AG04450 (cell line): Measurements from ENCODE around the gene SERPINB6. TPM values are rescaled to one million over a fixed set of nuclear protein-coding genes. Genes with fewer than 3 reads are reported as not detected.

Source experiments
- CTCF ChIA-PET: fragments of 300-600, 350-600 bp; formaldehyde crosslinking; extraction: SDS; loops from one replicate; lab custom pipeline; 2022; ENCODE audit warnings: antibody characterized with exemption, inconsistent platforms; lab: Charles Lee
- POLR2A ChIA-PET: fragments of 350-600 bp; formaldehyde crosslinking; extraction: SDS; loops from one replicate; lab custom pipeline; 2021; ENCODE audit warnings: antibody characterized with exemption, inconsistent platforms; lab: Yijun Ruan, JAX
- DNase-seq: peaks from one replicate; pipeline ENCODE4 v3.0.0-alpha.2; 2011; ENCODE audit warnings: low read depth, low spot score
- H3K27ac ChIP-seq: one replicate; pipeline ENCODE4 v1.5.1; 2012; ENCODE audit warnings: low read depth, low read length, control low read depth
- H3K27me3 ChIP-seq: one replicate; pipeline ENCODE4 v1.6.0; 2012; ENCODE audit warnings: low read length; ENCODE audit not compliant: control insufficient read depth, insufficient read depth
- H3K4me3 ChIP-seq: 2 replicates; pipeline ENCODE4 v1.5.1; 2011; ENCODE audit warnings: mild to moderate bottlenecking, low read depth, low read length, control low read depth
- H3K9me3 ChIP-seq: 2 replicates; pipeline ENCODE4 v1.5.1; 2012; ENCODE audit warnings: low read length; ENCODE audit not compliant: control insufficient read depth, insufficient read depth
- polyA plus RNA-seq: library from polyadenylated mRNA; depleted of rRNA; stranded (reverse); fragments of >200 nt; gene quantifications from 2 replicates; pipeline ENCODE4 v1.2.3, GENCODE V29; 2011
- TF ChIP-seq, protein P1 (sequence below): IDR thresholded peaks from 2 replicates; pipeline ENCODE4 v1.5.1; 2011; ENCODE audit warnings: low read depth, low read length, control low read depth, inconsistent platforms

SERPINB6 gene
- polyA plus RNA-seq, 1 experiment = 120 TPM

DNA sequence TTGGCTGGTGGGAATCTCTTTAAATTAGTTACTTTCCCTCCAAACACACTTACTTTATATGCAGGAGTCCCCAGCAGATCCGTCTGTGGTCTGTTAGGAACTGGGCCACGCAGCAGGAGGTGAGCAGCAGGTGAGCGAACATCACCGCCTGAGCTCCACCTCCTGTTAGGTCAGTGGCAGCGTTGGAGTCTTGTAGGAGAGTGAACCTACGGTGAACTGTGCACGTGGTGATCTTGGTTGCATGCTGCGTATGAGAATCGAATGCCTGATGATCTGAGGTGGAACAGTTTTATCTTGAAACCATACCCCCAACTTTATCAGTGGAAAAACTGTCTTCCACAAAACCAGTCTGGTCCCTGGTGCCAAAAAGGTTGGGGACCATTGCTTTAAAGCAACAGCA is 5.0 kb downstream of the SERPINB6 start:
- H3K9me3 ChIP-seq = no peaks in the 10 kb centered on the region
- no peak for DNase-seq
- H3K27me3 ChIP-seq = no peaks in the 10 kb centered on the region
- CTCF ChIA-PET = interaction anchor here (3.0 kb wide), 1 partner anchor 14 kb away, joined by 25 read pairs; no protein-coding TSS in a partner anchor
- H3K4me3 ChIP-seq = no peak overlapping the region
- no peak overlapping the region for H3K27ac ChIP-seq
- POLR2A ChIA-PET = interaction anchor here (0.7 kb wide), 1 partner anchor 14 kb away, joined by 3 read pairs; no protein-coding TSS in a partner anchor
- TF ChIP-seq, protein P1, sequence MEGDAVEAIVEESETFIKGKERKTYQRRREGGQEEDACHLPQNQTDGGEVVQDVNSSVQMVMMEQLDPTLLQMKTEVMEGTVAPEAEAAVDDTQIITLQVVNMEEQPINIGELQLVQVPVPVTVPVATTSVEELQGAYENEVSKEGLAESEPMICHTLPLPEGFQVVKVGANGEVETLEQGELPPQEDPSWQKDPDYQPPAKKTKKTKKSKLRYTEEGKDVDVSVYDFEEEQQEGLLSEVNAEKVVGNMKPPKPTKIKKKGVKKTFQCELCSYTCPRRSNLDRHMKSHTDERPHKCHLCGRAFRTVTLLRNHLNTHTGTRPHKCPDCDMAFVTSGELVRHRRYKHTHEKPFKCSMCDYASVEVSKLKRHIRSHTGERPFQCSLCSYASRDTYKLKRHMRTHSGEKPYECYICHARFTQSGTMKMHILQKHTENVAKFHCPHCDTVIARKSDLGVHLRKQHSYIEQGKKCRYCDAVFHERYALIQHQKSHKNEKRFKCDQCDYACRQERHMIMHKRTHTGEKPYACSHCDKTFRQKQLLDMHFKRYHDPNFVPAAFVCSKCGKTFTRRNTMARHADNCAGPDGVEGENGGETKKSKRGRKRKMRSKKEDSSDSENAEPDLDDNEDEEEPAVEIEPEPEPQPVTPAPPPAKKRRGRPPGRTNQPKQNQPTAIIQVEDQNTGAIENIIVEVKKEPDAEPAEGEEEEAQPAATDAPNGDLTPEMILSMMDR = no peak

DNA sequence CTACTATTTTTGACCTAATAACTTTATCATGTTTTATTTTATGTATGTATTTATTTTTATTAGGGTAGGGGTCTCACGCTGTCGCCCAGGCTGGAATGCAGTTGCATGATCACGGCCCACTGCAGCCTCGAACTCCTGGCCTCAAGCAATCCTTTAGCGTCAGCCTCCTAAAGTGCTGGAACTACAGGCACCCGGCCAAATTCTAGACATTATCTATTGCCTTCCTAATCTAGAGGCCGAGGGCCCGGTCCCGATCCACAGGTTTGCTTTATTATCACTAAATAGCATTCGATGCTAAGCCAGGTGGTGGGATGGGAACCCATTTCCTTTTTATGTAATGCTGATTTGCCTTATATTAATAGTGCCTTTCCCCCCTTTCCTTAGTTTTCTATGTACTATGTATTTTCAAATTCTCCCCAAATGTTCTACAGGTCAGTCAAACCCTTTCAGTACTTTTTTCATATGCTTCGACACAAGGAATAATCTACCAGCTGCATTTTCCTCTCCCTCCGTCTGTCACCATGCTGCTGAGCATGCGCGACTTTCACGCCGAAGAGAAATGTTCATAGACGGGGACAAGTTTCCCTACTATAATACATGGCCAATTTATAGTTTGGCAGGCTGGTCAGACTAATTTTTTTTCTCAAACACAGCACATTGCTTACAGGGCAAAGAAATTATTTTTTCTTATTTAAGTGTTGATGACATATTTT is 6.4 kb downstream of the SERPINB6 start:
- H3K27ac ChIP-seq = no peak overlapping the region

DNA sequence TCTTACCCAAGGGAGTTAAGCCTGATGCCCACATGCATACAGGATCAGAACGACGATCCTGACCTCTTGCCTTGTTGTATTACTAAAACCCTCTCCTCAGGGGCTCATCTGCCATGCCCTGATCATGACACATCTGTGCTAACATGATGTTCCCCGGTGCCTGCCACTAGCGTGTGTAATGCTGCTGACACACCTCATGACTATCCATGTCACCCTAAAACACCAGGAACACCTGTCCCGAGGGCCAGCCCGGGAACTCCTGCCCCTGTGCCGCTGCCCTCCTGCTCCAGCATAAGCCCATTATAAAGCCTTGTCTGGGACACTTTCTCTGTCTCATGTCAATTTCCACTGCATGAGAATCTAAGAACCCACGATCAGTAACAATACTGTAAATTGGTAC is 7.6 kb downstream of the SERPINB6 start:
- Histone ChIP-seq H3K27me3 (no peaks in the 10 kb centered on the region), H3K9me3 (no peaks in the 10 kb centered on the region), H3K27ac (no peak overlapping the region), H3K4me3 (no peak overlapping the region)
- TF ChIP-seq, protein P1 = no peak
- CTCF ChIA-PET = interaction anchor here (4.2 kb wide), 1 partner anchor 12 kb away, joined by 46 read pairs; no protein-coding TSS in a partner anchor
- DNase-seq = no peak
- POLR2A ChIA-PET = no interaction called here

More for the DNA sequence above, 6.4 kb downstream of the SERPINB6 start:
- ChIA-PET CTCF (interaction anchor here (3.0 kb wide), 1 partner anchor 13 kb away, joined by 25 read pairs; no protein-coding TSS in a partner anchor), POLR2A (no interaction called here)
- no peak for DNase-seq
- H3K4me3 ChIP-seq = no peak overlapping the region
- no peaks in the 10 kb centered on the region for H3K9me3 ChIP-seq
- TF ChIP-seq, protein P1 = no peak
- no peaks in the 10 kb centered on the region for H3K27me3 ChIP-seq

DNA sequence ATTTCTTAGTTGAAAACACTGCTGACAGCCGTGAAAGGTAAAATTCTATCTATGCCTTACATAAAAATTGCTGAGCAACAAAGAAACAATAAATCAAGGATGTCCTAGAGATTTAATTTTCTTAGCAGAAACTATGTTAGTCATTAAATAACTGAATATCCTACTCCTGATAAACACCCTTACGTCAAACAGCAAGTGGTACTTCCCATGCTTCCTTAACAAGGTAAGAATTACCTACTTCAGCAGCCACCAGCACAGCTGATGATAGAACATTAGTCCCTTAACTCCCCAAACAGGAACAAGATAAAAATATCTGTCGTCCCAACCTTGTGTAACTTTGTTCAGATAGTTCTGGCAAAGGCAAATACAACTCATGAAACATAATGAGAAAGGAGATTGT is 8.7 kb downstream of the SERPINB6 start:
- no peak for DNase-seq
- ChIA-PET CTCF (interaction anchor here (0.6 to 4.2 kb wide), 2 partner anchors 11 to 225 kb away, joined by 3 to 46 read pairs; no protein-coding TSS in a partner anchor), POLR2A (no interaction called here)
- H3K27ac ChIP-seq = no peak overlapping the region
- no peak overlapping the region for H3K4me3 ChIP-seq
- no peaks in the 10 kb centered on the region for H3K9me3 ChIP-seq
- TF ChIP-seq, protein P1 = no peak
- no peaks in the 10 kb centered on the region for H3K27me3 ChIP-seq

DNA sequence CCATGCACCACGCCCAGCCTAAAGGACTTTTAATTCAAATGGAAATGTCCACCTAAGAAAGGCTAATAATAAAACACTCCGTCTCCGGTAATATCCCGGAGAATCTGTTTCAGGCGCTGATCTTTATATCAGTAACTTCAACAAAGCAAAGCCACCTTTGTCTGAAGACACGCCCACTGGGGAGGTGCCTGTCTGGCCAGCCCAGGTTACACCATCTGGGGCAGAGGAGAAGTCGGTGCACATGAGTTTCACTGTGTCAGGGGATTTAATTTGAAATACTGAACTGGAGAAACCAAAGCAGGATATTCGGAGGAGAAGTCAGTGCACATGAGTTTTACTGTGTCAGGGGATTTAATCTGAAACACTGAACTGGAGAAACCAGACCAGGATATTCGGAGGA is 9.4 kb downstream of the SERPINB6 start:
- POLR2A ChIA-PET = no interaction called here
- Histone ChIP-seq H3K27me3 (no peaks in the 10 kb centered on the region), H3K27ac (peak overlapping the region; percentile 40), H3K4me3 (no peak overlapping the region), H3K9me3 (no peaks in the 10 kb centered on the region)
- CTCF ChIA-PET = interaction anchor here (0.6 to 4.2 kb wide), 2 partner anchors 11 to 224 kb away, joined by 3 to 46 read pairs; no protein-coding TSS in a partner anchor
- TF ChIP-seq, protein P1 = no peak
- no peak for DNase-seq
